B cell (primary cell): ENCODE measurements around the gene TSPAN15.

ENCODE experiments used
- CTCF ChIP-seq: fragments of 200-600 bp; IDR thresholded peaks from one replicate; pipeline ENCODE4 v1.8.0; 2022; ENCODE audit warnings: antibody characterized with exemption, mild to moderate bottlenecking
- EZH2 ChIP-seq: IDR thresholded peaks from 2 replicates; pipeline ENCODE4 v1.6.1; 2012; ENCODE audit warnings: borderline replicate concordance, low read depth, mild to moderate bottlenecking, moderate library complexity, low read length; ENCODE audit not compliant: insufficient read depth, poor library complexity, severe bottlenecking

- no peak for TF ChIP-seq EZH2
- TF ChIP-seq CTCF: peak; percentile 68
Observed at GRCh38 chr10:69413221-69413865, 37.9 kb upstream of the TSPAN15 start.
